Measurements from ENCODE around the gene TRAPPC12.

Gene TRAPPC12

GRCh38 chr2:3334392-3335345 is 44.8 kb upstream of the TRAPPC12 start:
- no peak for TF ChIP-seq TCF4 (CRISPR knock-in tag; IDR thresholded peaks at IDR 0.05; ENCODE audit: borderline replicate concordance)
- TF ChIP-seq PATZ1 (CRISPR knock-in tag; IDR thresholded peaks at IDR 0.05; ENCODE audit: borderline replicate concordance) = no peak
- no peak for TF ChIP-seq CREB5 (CRISPR knock-in tag; IDR thresholded peaks at IDR 0.05; ENCODE audit: low read depth)
- TF ChIP-seq TSHZ2 (CRISPR knock-in tag; IDR thresholded peaks at IDR 0.05) = no peak
- TF ChIP-seq ZFP3 (CRISPR knock-in tag; IDR thresholded peaks at IDR 0.05) = no peak
- no peak for TF ChIP-seq ISL1 (CRISPR knock-in tag; IDR thresholded peaks at IDR 0.05)
- TF ChIP-seq ZNF8 (CRISPR knock-in tag; IDR thresholded peaks at IDR 0.05) = no peak
- TF ChIP-seq ARNTL (CRISPR knock-in tag; IDR thresholded peaks at IDR 0.05; ENCODE audit: borderline replicate concordance, low read depth) = no peak
- no peak for TF ChIP-seq ZFP30 (CRISPR knock-in tag; IDR thresholded peaks at IDR 0.05)
- ATAC-seq = no peak

GRCh38 chr2:3336844-3337243 is 42.6 kb upstream of the TRAPPC12 start:
- no peak for TF ChIP-seq PPARA (CRISPR knock-in tag; IDR thresholded peaks at IDR 0.05; ENCODE audit: borderline replicate concordance)
- no peak for TF ChIP-seq PATZ1 (CRISPR knock-in tag; IDR thresholded peaks at IDR 0.05; ENCODE audit: borderline replicate concordance)
- no peak for TF ChIP-seq ARNTL (CRISPR knock-in tag; IDR thresholded peaks at IDR 0.05; ENCODE audit: borderline replicate concordance, low read depth)
- no peak for TF ChIP-seq ESRRG (CRISPR knock-in tag; IDR thresholded peaks at IDR 0.05)
- TF ChIP-seq TCF4 (CRISPR knock-in tag; IDR thresholded peaks at IDR 0.05; ENCODE audit: borderline replicate concordance) = no peak
- TF ChIP-seq ZFP30 (CRISPR knock-in tag; IDR thresholded peaks at IDR 0.05) = no peak
- no peak for TF ChIP-seq CREB5 (CRISPR knock-in tag; IDR thresholded peaks at IDR 0.05; ENCODE audit: low read depth)
- no peak for TF ChIP-seq OSR1 (CRISPR knock-in tag; IDR thresholded peaks at IDR 0.05)
- TF ChIP-seq SNAI2 (CRISPR knock-in tag; IDR thresholded peaks at IDR 0.05) = no peak
- TF ChIP-seq POU6F1 (CRISPR knock-in tag; IDR thresholded peaks at IDR 0.05; ENCODE audit: borderline replicate concordance, low read depth) = no peak
- no peak for TF ChIP-seq CSRNP3 (CRISPR knock-in tag; IDR thresholded peaks at IDR 0.05)
- no peak for TF ChIP-seq ZNF565 (CRISPR knock-in tag; conservative IDR thresholded peaks at IDR 0.05; ENCODE audit: low read depth)
- TF ChIP-seq ZNF70 (CRISPR knock-in tag; IDR thresholded peaks at IDR 0.05) = no peak
- TF ChIP-seq ISL1 (CRISPR knock-in tag; IDR thresholded peaks at IDR 0.05) = no peak
- TF ChIP-seq GLIS3 (CRISPR knock-in tag; IDR thresholded peaks at IDR 0.05) = no peak
- TF ChIP-seq ZC3H10 (CRISPR knock-in tag; IDR thresholded peaks at IDR 0.05) = no peak
- TF ChIP-seq ZFP3 (CRISPR knock-in tag; IDR thresholded peaks at IDR 0.05) = no peak
- no peak for ATAC-seq

Data from SK-N-SH treated with all-trans-retinoic acid at 6 μM for 48 hours (cell line).